H9 (cell line): ENCODE data around the gene ROR1. TPM values are rescaled to one million over a fixed set of nuclear protein-coding genes. Genes with fewer than 3 reads are reported as not detected.

ENCODE experiments used
- DNase-seq: peaks from one replicate; pipeline ENCODE4 v3.0.0-alpha.2; 2017
- H2AFZ ChIP-seq: one replicate; pipeline ENCODE4 v1.6.1; 2013; ENCODE audit warnings: mild to moderate bottlenecking, low read length, control low read depth, moderate library complexity
- H2AK5ac ChIP-seq: 2 replicates; pipeline ENCODE4 v1.6.1; 2013; ENCODE audit warnings: low read length, control low read depth, mixed read lengths; ENCODE audit not compliant: insufficient read length
- H2BK120ac ChIP-seq: one replicate; pipeline ENCODE4 v1.6.1; 2013; ENCODE audit warnings: low read depth, mild to moderate bottlenecking, low read length, control low read depth, inconsistent platforms; ENCODE audit not compliant: poor library complexity, severe bottlenecking
- H2BK12ac ChIP-seq: 2 replicates; pipeline ENCODE4 v1.6.1; 2013; ENCODE audit warnings: low read length, control low read depth, mixed read lengths, low read depth; ENCODE audit not compliant: insufficient read length
- H2BK15ac ChIP-seq: 2 replicates; pipeline ENCODE4 v1.6.1; 2013; ENCODE audit warnings: low read depth, low read length, control low read depth
- H2BK20ac ChIP-seq: one replicate; pipeline ENCODE4 v1.6.1; 2013; ENCODE audit warnings: low read depth, mild to moderate bottlenecking, low read length, control low read depth, inconsistent platforms; ENCODE audit not compliant: poor library complexity, severe bottlenecking
- H2BK5ac ChIP-seq: 2 replicates; pipeline ENCODE4 v1.6.1; 2013; ENCODE audit warnings: low read length, control low read depth, mixed read lengths; ENCODE audit not compliant: insufficient read length
- H3K14ac ChIP-seq: 2 replicates; pipeline ENCODE4 v1.6.1; 2013; ENCODE audit warnings: low read length, control low read depth; ENCODE audit not compliant: insufficient read depth
- H3K18ac ChIP-seq: 2 replicates; pipeline ENCODE4 v1.6.1; 2013; ENCODE audit warnings: low read depth, mild to moderate bottlenecking, mixed read lengths, low read length, control low read depth; ENCODE audit not compliant: insufficient read length
- H3K23ac ChIP-seq: 2 replicates; pipeline ENCODE4 v1.6.1; 2013; ENCODE audit warnings: low read length, control low read depth, mixed read lengths, low read depth; ENCODE audit not compliant: insufficient read length
- H3K23me2 ChIP-seq: 2 replicates; pipeline ENCODE4 v1.6.1; 2013; ENCODE audit warnings: low read depth, mild to moderate bottlenecking, mixed read lengths, low read length, control low read depth; ENCODE audit not compliant: insufficient read length, poor library complexity, severe bottlenecking
- H3K27ac ChIP-seq: 2 replicates; pipeline ENCODE4 v1.5.1; 2013; ENCODE audit warnings: low read length, control low read depth, mixed read lengths, low read depth; ENCODE audit not compliant: insufficient read length
- H3K27me3 ChIP-seq: 2 replicates; pipeline ENCODE4 v1.6.1; 2013; ENCODE audit warnings: low read length, control low read depth, inconsistent platforms; ENCODE audit not compliant: insufficient read depth
- H3K4ac ChIP-seq: 2 replicates; pipeline ENCODE4 v1.6.1; 2013; ENCODE audit warnings: low read depth, mild to moderate bottlenecking, control low read depth, inconsistent platforms, low read length, moderate library complexity
- H3K4me1 ChIP-seq: 2 replicates; pipeline ENCODE4 v1.6.1; 2013; ENCODE audit warnings: low read length, control low read depth, inconsistent platforms; ENCODE audit not compliant: insufficient read depth
- H3K4me2 ChIP-seq: 2 replicates; pipeline ENCODE4 v1.6.1; 2013; ENCODE audit warnings: low read length, control low read depth, mixed read lengths; ENCODE audit not compliant: insufficient read length, insufficient read depth
- H3K56ac ChIP-seq: 2 replicates; pipeline ENCODE4 v1.6.1; 2013; ENCODE audit warnings: low read depth, mild to moderate bottlenecking, mixed read lengths, low read length, control low read depth; ENCODE audit not compliant: insufficient read length
- H3K79me1 ChIP-seq: 2 replicates; pipeline ENCODE4 v1.6.1; 2013; ENCODE audit warnings: low read depth, mild to moderate bottlenecking, moderate library complexity, low read length, control low read depth, inconsistent platforms; ENCODE audit not compliant: insufficient read depth, poor library complexity, severe bottlenecking
- H3K79me2 ChIP-seq: 2 replicates; pipeline ENCODE4 v1.6.1; 2013; ENCODE audit warnings: low read length, control low read depth, inconsistent platforms; ENCODE audit not compliant: insufficient read depth
- H3K9ac ChIP-seq: 2 replicates; pipeline ENCODE4 v1.6.1; 2013; ENCODE audit warnings: low read length, control low read depth, mixed read lengths; ENCODE audit not compliant: insufficient read length; ENCODE audit errors: extremely low read depth
- H3K9me3 ChIP-seq: one replicate; pipeline ENCODE4 v1.6.1; 2013; ENCODE audit warnings: low read depth, low read length, inconsistent platforms; ENCODE audit not compliant: control insufficient read depth
- H3T11ph ChIP-seq: one replicate; pipeline ENCODE4 v1.6.1; 2013; ENCODE audit warnings: mild to moderate bottlenecking, low read length, control low read depth, inconsistent platforms
- H4K20me1 ChIP-seq: one replicate; pipeline ENCODE4 v1.6.1; 2013; ENCODE audit not compliant: control insufficient read depth, insufficient read length, insufficient read depth
- H4K5ac ChIP-seq: 2 replicates; pipeline ENCODE4 v1.6.1; 2013; ENCODE audit warnings: low read depth, mild to moderate bottlenecking, mixed read lengths, low read length, control low read depth; ENCODE audit not compliant: insufficient read length
- H4K8ac ChIP-seq: replicated peaks from 2 replicates; pipeline ENCODE4 v1.6.1; 2013; ENCODE audit warnings: low read length, control low read depth, mixed read lengths, low read depth; ENCODE audit not compliant: insufficient read length
- H4K91ac ChIP-seq: 2 replicates; pipeline ENCODE4 v1.6.1; 2013; ENCODE audit warnings: low read depth, mild to moderate bottlenecking, moderate library complexity, mixed read lengths, low read length, control low read depth; ENCODE audit not compliant: insufficient read length
- H3K27ac Mint-ChIP-seq, 3 experiments: 2 replicates in 2 of 3; 3 replicates in 1 of 3; pipeline ENCODE4 v1.8.0; 2020 to 2021; ENCODE audit warnings: mixed read lengths in 3 of 3, mild to moderate bottlenecking in 1 of 3, moderate library complexity in 1 of 3
- H3K27me3 Mint-ChIP-seq: 2 replicates; pipeline ENCODE4 v1.8.0; 2021; ENCODE audit warnings: low read depth, mild to moderate bottlenecking, moderate library complexity, mixed read lengths
- H3K36me3 Mint-ChIP-seq, 3 experiments: 2 replicates in 2 of 3; 3 replicates in 1 of 3; pipeline ENCODE4 v1.8.0; 2020 to 2021; ENCODE audit warnings: low read depth in 3 of 3, mixed read lengths in 3 of 3; ENCODE audit not compliant: insufficient read depth in 1 of 3
- H3K4me1 Mint-ChIP-seq, 2 experiments: 2 replicates each; pipeline ENCODE4 v1.8.0; 2020; ENCODE audit warnings: mixed read lengths in 2 of 2
- H3K4me3 Mint-ChIP-seq, 2 experiments: 2 replicates in 1 of 2; 3 replicates in 1 of 2; pipeline ENCODE4 v1.8.0; 2020 to 2021; ENCODE audit warnings: mild to moderate bottlenecking in 2 of 2, mixed read lengths in 2 of 2, moderate library complexity in 1 of 2
- H3K9me3 Mint-ChIP-seq, 2 experiments: 2 replicates in 1 of 2; 3 replicates in 1 of 2; pipeline ENCODE4 v1.8.0; 2020; ENCODE audit warnings: mild to moderate bottlenecking in 2 of 2, mixed read lengths in 2 of 2, moderate library complexity in 1 of 2
- CTCF ChIP-seq: fragments of 200-600 bp; sonication (generic); conservative IDR thresholded peaks from 3 replicates; pipeline ENCODE4 v1.8.0; 2021; ENCODE audit warnings: antibody characterized with exemption, mild to moderate bottlenecking
- WGBS: extraction: QIAGEN DNeasy Blood & Tissue Kit; methylation state at CpG from one replicate; pipeline ENCODE4 v1.1.7; 2013; ENCODE audit warnings: missing lambda C conversion rate, low lambda C conversion rate, mixed read lengths; ENCODE audit not compliant: insufficient read length; ENCODE audit errors: extremely low coverage; 5-methylcytosine and 5-hydroxymethylcytosine counted together
- total RNA-seq: library from RNA; stranded (reverse); gene quantifications from 2 replicates; pipeline ENCODE4 v1.2.1, GENCODE V29; 2021

Gene ROR1
- total RNA-seq, 1 experiment from 2014 or later: 75.9 TPM

- Histone ChIP-seq H3K4me2 (no peak overlapping the region), H3K14ac (no peak overlapping the region)
Measured at GRCh38 chr1:64112281-64112680, 338.5 kb downstream of the ROR1 start.

More at GRCh38 chr1:64112281-64112680, 338.5 kb downstream of the ROR1 start:
- no peak overlapping the region for H3T11ph ChIP-seq
- H3K4me1 Mint-ChIP-seq: peaks cover 33 to 51% of the 10 kb centered on the region in 2 experiments
- H2BK15ac ChIP-seq: no peak overlapping the region
- no peak overlapping the region for H3K27ac ChIP-seq
- TF ChIP-seq CTCF: no peak
- H3K23ac ChIP-seq: no peak overlapping the region
- no peak overlapping the region for H2AK5ac ChIP-seq
- H3K9me3 ChIP-seq: no peaks in the 10 kb centered on the region
- no peak for DNase-seq
- H2BK5ac ChIP-seq: no peak overlapping the region
- no peak overlapping the region for H4K91ac ChIP-seq
- no peaks in the 10 kb centered on the region for H3K79me2 ChIP-seq
- no peak overlapping the region for H3K4ac ChIP-seq
- no peaks in the 10 kb centered on the region for H3K23me2 ChIP-seq
- H3K9ac ChIP-seq: no peak overlapping the region
- no peaks in the 10 kb centered on the region for H3K27me3 ChIP-seq
- H4K8ac ChIP-seq: no peak overlapping the region
- H3K27ac Mint-ChIP-seq: 0 out of 7 replicates have a peak overlapping the region, but pooled peaks of 1 of the 3 experiments have one; percentile 5
- no peaks in the 10 kb centered on the region for H4K20me1 ChIP-seq
- H2BK12ac ChIP-seq: no peak overlapping the region
- no peak overlapping the region for H4K5ac ChIP-seq
- H3K9me3 Mint-ChIP-seq: no peaks in the 10 kb centered on the region
- no peak overlapping the region for H2BK120ac ChIP-seq
- H2AFZ ChIP-seq: no peak overlapping the region
- H3K36me3 Mint-ChIP-seq: no peaks in the 10 kb centered on the region
- H3K4me1 ChIP-seq: peaks cover 10% of the 10 kb centered on the region; the same call in 1 of the 2 replicates
- no peak overlapping the region for H3K4me3 Mint-ChIP-seq
- H3K79me1 ChIP-seq: peaks cover 3% of the 10 kb centered on the region
- no peak overlapping the region for H3K18ac ChIP-seq
- no CpG with 5 or more reads among the region's 2 CpGs for WGBS
- no peak overlapping the region for H3K56ac ChIP-seq
- H2BK20ac ChIP-seq: no peak overlapping the region
- no peaks in the 10 kb centered on the region for H3K27me3 Mint-ChIP-seq
